ENCODE measurements around the gene SEMA5A.

The SEMA5A gene

GRCh38 chr5:9264301-9264700 lies 281.6 kb downstream of the SEMA5A start:
- Histone ChIP-seq H3K9ac (ENCODE audit: low read length) (no peak overlapping the region), H3K36me3 (ENCODE audit: control insufficient read depth, insufficient read depth, low read length) (no peaks in the 10 kb centered on the region), H3K27me3 (ENCODE audit: control insufficient read depth, insufficient read depth, low read length) (no peaks in the 10 kb centered on the region), H3K27ac (ENCODE audit: low read depth, low read length) (no peak overlapping the region), H3K4me1 (ENCODE audit: control insufficient read depth, insufficient read depth, low read length) (no peaks in the 10 kb centered on the region), H3K4me3 (ENCODE audit: low read length) (no peak overlapping the region)

GRCh38 chr5:9263656-9264055 lies 282.2 kb downstream of the SEMA5A start:
- no peaks in the 10 kb centered on the region for H3K27me3 ChIP-seq (ENCODE audit: control insufficient read depth, insufficient read depth, low read length)
- no peak overlapping the region for H3K4me3 ChIP-seq (ENCODE audit: low read length)
- H3K9ac ChIP-seq (ENCODE audit: low read length): no peak overlapping the region
- no peaks in the 10 kb centered on the region for H3K4me1 ChIP-seq (ENCODE audit: control insufficient read depth, insufficient read depth, low read length)
- no peaks in the 10 kb centered on the region for H3K36me3 ChIP-seq (ENCODE audit: control insufficient read depth, insufficient read depth, low read length)
- no peak overlapping the region for H3K27ac ChIP-seq (ENCODE audit: low read depth, low read length)

GRCh38 chr5:9251379-9251980 lies 294.4 kb downstream of the SEMA5A start:
- Histone ChIP-seq H3K27ac (ENCODE audit: low read depth, low read length) (no peak overlapping the region), H3K4me3 (ENCODE audit: low read length) (no peak overlapping the region), H3K27me3 (ENCODE audit: control insufficient read depth, insufficient read depth, low read length) (no peaks in the 10 kb centered on the region), H3K9ac (ENCODE audit: low read length) (no peak overlapping the region), H3K4me1 (ENCODE audit: control insufficient read depth, insufficient read depth, low read length) (no peaks in the 10 kb centered on the region), H3K36me3 (ENCODE audit: control insufficient read depth, insufficient read depth, low read length) (no peaks in the 10 kb centered on the region)

GRCh38 chr5:9249231-9249630 lies 296.6 kb downstream of the SEMA5A start:
- no peaks in the 10 kb centered on the region for H3K36me3 ChIP-seq (ENCODE audit: control insufficient read depth, insufficient read depth, low read length)
- no peak overlapping the region for H3K9ac ChIP-seq (ENCODE audit: low read length)
- H3K4me1 ChIP-seq (ENCODE audit: control insufficient read depth, insufficient read depth, low read length): no peaks in the 10 kb centered on the region
- H3K27ac ChIP-seq (ENCODE audit: low read depth, low read length): no peak overlapping the region
- H3K4me3 ChIP-seq (ENCODE audit: low read length): no peak overlapping the region
- no peaks in the 10 kb centered on the region for H3K27me3 ChIP-seq (ENCODE audit: control insufficient read depth, insufficient read depth, low read length)

GRCh38 chr5:9245071-9245470 lies 300.8 kb downstream of the SEMA5A start:
- no peaks in the 10 kb centered on the region for H3K27me3 ChIP-seq (ENCODE audit: control insufficient read depth, insufficient read depth, low read length)
- H3K4me1 ChIP-seq (ENCODE audit: control insufficient read depth, insufficient read depth, low read length): no peaks in the 10 kb centered on the region
- no peaks in the 10 kb centered on the region for H3K36me3 ChIP-seq (ENCODE audit: control insufficient read depth, insufficient read depth, low read length)
- H3K9ac ChIP-seq (ENCODE audit: low read length): no peak overlapping the region
- no peak overlapping the region for H3K27ac ChIP-seq (ENCODE audit: low read depth, low read length)
- H3K4me3 ChIP-seq (ENCODE audit: low read length): no peak overlapping the region

- Histone ChIP-seq H3K4me3 (ENCODE audit: low read length) (no peak overlapping the region), H3K9ac (ENCODE audit: low read length) (no peak overlapping the region), H3K36me3 (ENCODE audit: control insufficient read depth, insufficient read depth, low read length) (no peaks in the 10 kb centered on the region), H3K27ac (ENCODE audit: low read depth, low read length) (no peak overlapping the region), H3K4me1 (ENCODE audit: control insufficient read depth, insufficient read depth, low read length) (no peaks in the 10 kb centered on the region), H3K27me3 (ENCODE audit: control insufficient read depth, insufficient read depth, low read length) (no peaks in the 10 kb centered on the region)
Observed at GRCh38 chr5:9244417-9244816, 301.5 kb downstream of the SEMA5A start.

GRCh38 chr5:9241479-9242305 lies 304.2 kb downstream of the SEMA5A start:
- Histone ChIP-seq H3K36me3 (ENCODE audit: control insufficient read depth, insufficient read depth, low read length) (no peaks in the 10 kb centered on the region), H3K27ac (ENCODE audit: low read depth, low read length) (no peak overlapping the region), H3K4me3 (ENCODE audit: low read length) (no peak overlapping the region), H3K27me3 (ENCODE audit: control insufficient read depth, insufficient read depth, low read length) (no peaks in the 10 kb centered on the region), H3K9ac (ENCODE audit: low read length) (no peak overlapping the region), H3K4me1 (ENCODE audit: control insufficient read depth, insufficient read depth, low read length) (no peaks in the 10 kb centered on the region)

GRCh38 chr5:9240431-9240830 lies 305.4 kb downstream of the SEMA5A start:
- no peak overlapping the region for H3K4me3 ChIP-seq (ENCODE audit: low read length)
- H3K27me3 ChIP-seq (ENCODE audit: control insufficient read depth, insufficient read depth, low read length): no peaks in the 10 kb centered on the region
- H3K27ac ChIP-seq (ENCODE audit: low read depth, low read length): no peak overlapping the region
- no peaks in the 10 kb centered on the region for H3K36me3 ChIP-seq (ENCODE audit: control insufficient read depth, insufficient read depth, low read length)
- H3K4me1 ChIP-seq (ENCODE audit: control insufficient read depth, insufficient read depth, low read length): no peaks in the 10 kb centered on the region
- no peak overlapping the region for H3K9ac ChIP-seq (ENCODE audit: low read length)

GRCh38 chr5:9239626-9240025 lies 306.2 kb downstream of the SEMA5A start:
- H3K4me1 ChIP-seq (ENCODE audit: control insufficient read depth, insufficient read depth, low read length): no peaks in the 10 kb centered on the region

GRCh38 chr5:9239071-9239470 lies 306.8 kb downstream of the SEMA5A start:
- Histone ChIP-seq H3K27ac (ENCODE audit: low read depth, low read length) (no peak overlapping the region), H3K36me3 (ENCODE audit: control insufficient read depth, insufficient read depth, low read length) (no peaks in the 10 kb centered on the region), H3K9ac (ENCODE audit: low read length) (no peak overlapping the region), H3K27me3 (ENCODE audit: control insufficient read depth, insufficient read depth, low read length) (no peaks in the 10 kb centered on the region), H3K4me3 (ENCODE audit: low read length) (no peak overlapping the region), H3K4me1 (ENCODE audit: control insufficient read depth, insufficient read depth, low read length) (no peaks in the 10 kb centered on the region)

More at GRCh38 chr5:9239626-9240025, 306.2 kb downstream of the SEMA5A start:
- no peaks in the 10 kb centered on the region for H3K27me3 ChIP-seq (ENCODE audit: control insufficient read depth, insufficient read depth, low read length)
- no peak overlapping the region for H3K27ac ChIP-seq (ENCODE audit: low read depth, low read length)
- H3K9ac ChIP-seq (ENCODE audit: low read length): no peak overlapping the region
- no peaks in the 10 kb centered on the region for H3K36me3 ChIP-seq (ENCODE audit: control insufficient read depth, insufficient read depth, low read length)
- no peak overlapping the region for H3K4me3 ChIP-seq (ENCODE audit: low read length)

GRCh38 chr5:9233712-9234111 lies 312.2 kb downstream of the SEMA5A start:
- no peaks in the 10 kb centered on the region for H3K36me3 ChIP-seq (ENCODE audit: control insufficient read depth, insufficient read depth, low read length)
- H3K27me3 ChIP-seq (ENCODE audit: control insufficient read depth, insufficient read depth, low read length): no peaks in the 10 kb centered on the region
- no peak overlapping the region for H3K4me3 ChIP-seq (ENCODE audit: low read length)
- H3K4me1 ChIP-seq (ENCODE audit: control insufficient read depth, insufficient read depth, low read length): no peaks in the 10 kb centered on the region
- H3K27ac ChIP-seq (ENCODE audit: low read depth, low read length): no peak overlapping the region
- H3K9ac ChIP-seq (ENCODE audit: low read length): no peak overlapping the region

- Histone ChIP-seq H3K36me3 (ENCODE audit: control insufficient read depth, insufficient read depth, low read length) (no peaks in the 10 kb centered on the region), H3K27ac (ENCODE audit: low read depth, low read length) (no peak overlapping the region)
Observed at GRCh38 chr5:9233035-9233434, 312.8 kb downstream of the SEMA5A start.

GRCh38 chr5:9231842-9232241 lies 314.0 kb downstream of the SEMA5A start:
- H3K27me3 ChIP-seq (ENCODE audit: control insufficient read depth, insufficient read depth, low read length): no peaks in the 10 kb centered on the region
- no peaks in the 10 kb centered on the region for H3K36me3 ChIP-seq (ENCODE audit: control insufficient read depth, insufficient read depth, low read length)
- no peak overlapping the region for H3K4me3 ChIP-seq (ENCODE audit: low read length)
- H3K27ac ChIP-seq (ENCODE audit: low read depth, low read length): no peak overlapping the region
- H3K4me1 ChIP-seq (ENCODE audit: control insufficient read depth, insufficient read depth, low read length): no peaks in the 10 kb centered on the region
- H3K9ac ChIP-seq (ENCODE audit: low read length): no peak overlapping the region

More at GRCh38 chr5:9233035-9233434, 312.8 kb downstream of the SEMA5A start:
- Histone ChIP-seq H3K4me3 (ENCODE audit: low read length) (no peak overlapping the region), H3K4me1 (ENCODE audit: control insufficient read depth, insufficient read depth, low read length) (no peaks in the 10 kb centered on the region), H3K9ac (ENCODE audit: low read length) (no peak overlapping the region), H3K27me3 (ENCODE audit: control insufficient read depth, insufficient read depth, low read length) (no peaks in the 10 kb centered on the region)

All from rectal smooth muscle tissue (tissue), 1 donor.